HCT116 (cell line): ENCODE measurements around the gene BPTF. TPM values are rescaled to one million over a fixed set of nuclear protein-coding genes. Genes with fewer than 3 reads are reported as not detected.
"Not testable (repeated sequence)": the region's sequence is repeated elsewhere in the genome, so short reads cannot be mapped to it uniquely, and the experiment has no call there.

Source experiments
- ATAC-seq: fragments of 200-7000 bp; cut with Tn5 transposase; 2 replicates; pipeline ENCODE4 v1.9.1; 2020; ENCODE audit warnings: mild to moderate bottlenecking, moderate library complexity
- BruUV-seq: library from RNA; stranded (reverse); fragments of 400-500 nt; replicated peaks from 2 replicates; lab custom pipeline; 2021; lab: Mats Ljungman, UMichigan
- CTCF ChIA-PET: fragments of 300-600 bp; sonication (Branson Sonifier 250); formaldehyde crosslinking; loops from one replicate; lab custom pipeline; 2021; ENCODE audit warnings: antibody characterized with exemption; lab: Charles Lee
- POLR2A ChIA-PET: fragments of 300-600, 350-600 bp; sonication (Branson Sonifier 250); formaldehyde crosslinking; loops from one replicate; lab custom pipeline; 2021; ENCODE audit warnings: antibody characterized with exemption; lab: Charles Lee
- RAD21 ChIA-PET, 2 experiments: fragments of 300-600 bp; sonication (Branson Sonifier 250); formaldehyde crosslinking; loops; one replicate each; lab custom pipeline; 2023; ENCODE audit warnings: low total read pairs in 2 of 2; ENCODE audit not compliant: uncharacterized antibody in 2 of 2, unreplicated experiment in 2 of 2, low non-redundant PET in 1 of 2; lab: Charles Lee
- DNase-seq: peaks from one replicate; pipeline ENCODE4 v3.0.0-alpha.2; 2010; ENCODE audit warnings: low read depth, low spot score
- H2AFZ ChIP-seq: fragments of 200-600 bp; shearing (Covaris generic), sonication (generic); 2 replicates; pipeline ENCODE4 v1.6.1; 2017; ENCODE audit warnings: low read depth, mixed run types, mixed read lengths, antibody characterized with exemption, low read length; ENCODE audit not compliant: poor library complexity, severe bottlenecking
- H3K27ac ChIP-seq: 2 replicates; pipeline ENCODE4 v1.5.1; 2012; ENCODE audit warnings: low read depth, low read length
- H3K27me3 ChIP-seq: fragments of 200-600 bp; sonication (generic); 2 replicates; pipeline ENCODE4 v1.6.1; 2016; ENCODE audit warnings: mixed run types, low read length, mixed read lengths; ENCODE audit not compliant: insufficient read depth
- H3K36me3 ChIP-seq, 2 experiments: fragments of 200-500 bp in 1 of 2; fragments of 200-600 bp in 1 of 2; sonication (Bioruptor generic) in 1 of 2; sonication (generic) in 1 of 2; 2 replicates each; pipeline versions ENCODE4 v1.5.1 to v1.6.1; 2014 to 2016; ENCODE audit warnings: low read length in 2 of 2, inconsistent platforms in 1 of 2, mixed read lengths in 1 of 2, mixed run types in 1 of 2; ENCODE audit not compliant: insufficient read depth in 2 of 2, control insufficient read depth in 1 of 2
- H3K4me1 ChIP-seq, 2 experiments: fragments of 200-600 bp in 1 of 2; sonication (generic) in 1 of 2; 2 replicates each; pipeline versions ENCODE4 v1.5.1 to v1.6.1; 2012 to 2017; ENCODE audit warnings: low read length in 2 of 2, inconsistent platforms in 1 of 2, mild to moderate bottlenecking in 1 of 2, mixed read lengths in 1 of 2, mixed run types in 1 of 2, moderate library complexity in 1 of 2; ENCODE audit not compliant: insufficient read depth in 2 of 2, control insufficient read depth in 1 of 2
- H3K4me2 ChIP-seq: fragments of 200-600 bp; sonication (generic); 2 replicates; pipeline ENCODE4 v1.6.1; 2017; ENCODE audit warnings: mixed run types, low read length, mixed read lengths
- H3K4me3 ChIP-seq, 2 experiments: fragments of 200-600 bp in 1 of 2; sonication (generic) in 1 of 2; replicated peaks in 1 of 2; 2 replicates each; pipeline ENCODE4 v1.5.1; 2011 to 2016; ENCODE audit warnings: low read length in 2 of 2, control low read depth in 1 of 2, low read depth in 1 of 2, mild to moderate bottlenecking in 1 of 2, mixed read lengths in 1 of 2, mixed run types in 1 of 2
- H3K79me2 ChIP-seq: fragments of 200-600 bp; sonication (generic); 2 replicates; pipeline ENCODE4 v1.6.1; 2017; ENCODE audit warnings: mild to moderate bottlenecking, mixed run types, low read length, moderate library complexity, mixed read lengths; ENCODE audit not compliant: insufficient read depth
- H3K9ac ChIP-seq: fragments of 200-600 bp; sonication (generic); 2 replicates; pipeline ENCODE4 v1.6.1; 2016; ENCODE audit warnings: low read length, mixed read lengths
- H3K9me2 ChIP-seq: fragments of 200-600 bp; sonication (generic), shearing (Covaris generic); 2 replicates; pipeline ENCODE4 v1.6.1; 2017; ENCODE audit warnings: mixed run types, mild to moderate bottlenecking, moderate library complexity; ENCODE audit not compliant: insufficient read depth
- H3K9me3 ChIP-seq, 2 experiments: fragments of 200-500 bp in 1 of 2; fragments of 200-600 bp in 1 of 2; sonication (Bioruptor generic) in 1 of 2; sonication (generic) in 1 of 2; 2 replicates each; pipeline ENCODE4 v1.6.1; 2014 to 2017; ENCODE audit warnings: low read length in 2 of 2, mixed read lengths in 2 of 2, inconsistent platforms in 1 of 2, low read depth in 1 of 2, mild to moderate bottlenecking in 1 of 2, mixed run types in 1 of 2, moderate library complexity in 1 of 2; ENCODE audit not compliant: control insufficient read depth in 1 of 2, insufficient read depth in 1 of 2
- H4K20me1 ChIP-seq: fragments of 200-600 bp; sonication (generic), shearing (Covaris generic); 2 replicates; pipeline ENCODE4 v1.6.1; 2017; ENCODE audit warnings: mixed run types, mild to moderate bottlenecking, moderate library complexity; ENCODE audit not compliant: insufficient read depth
- ATF3 ChIP-seq: IDR thresholded peaks from 2 replicates; pipeline ENCODE4 v1.6.1; 2012
- EZH2 ChIP-seq: fragments of 200-600 bp; sonication (generic); IDR thresholded peaks from 2 replicates; pipeline ENCODE4 v1.6.1; 2017; ENCODE audit warnings: antibody characterized with exemption, mixed run types
- FOSL1 ChIP-seq: IDR thresholded peaks from 2 replicates; pipeline ENCODE4 v1.6.1; 2012; ENCODE audit warnings: low read depth
- JUND ChIP-seq: IDR thresholded peaks from 2 replicates; pipeline ENCODE4 v1.6.1; 2012
- POLR2A ChIP-seq: IDR thresholded peaks from 2 replicates; pipeline ENCODE4 v1.7.0; 2011; ENCODE audit warnings: borderline replicate concordance; ENCODE audit not compliant: insufficient read depth, insufficient read length; ENCODE audit errors: extremely low read depth
- RAD21 ChIP-seq: IDR thresholded peaks from 2 replicates; pipeline ENCODE4 v1.6.1; 2012; ENCODE audit warnings: low read depth, mild to moderate bottlenecking
- REST ChIP-seq: IDR thresholded peaks from 2 replicates; pipeline ENCODE4 v1.6.1; 2012; ENCODE audit warnings: low read depth
- SRF ChIP-seq: IDR thresholded peaks from 2 replicates; pipeline ENCODE4 v1.6.1; 2012; ENCODE audit warnings: low read depth
- intact Hi-C: fragments of 100-400 bp; cut with micrococcal nuclease; formaldehyde crosslinking; loops from 2 replicates; pipeline ENCODE4 v1.10.0; 2022
- total RNA-seq: library from RNA; stranded (reverse); gene quantifications from one replicate; pipeline ENCODE4 v1.2.1, GENCODE V29; 2021; ENCODE audit not compliant: unreplicated experiment

The BPTF gene
- total RNA-seq, 1 experiment from 2014 or later, result 114 TPM

GRCh38 chr17:67922503-67922902, 97.2 kb downstream of the BPTF start:
- Histone ChIP-seq H3K27me3 (no peaks in the 10 kb centered on the region), H3K79me2 (no peaks in the 10 kb centered on the region), H2AFZ (no peak overlapping the region), H3K4me3 (no peak overlapping the region), H3K9me3 (no peaks in the 10 kb centered on the region), H3K27ac (no peak overlapping the region), H3K9ac (no peak overlapping the region), H3K4me2 (no peak overlapping the region), H3K36me3 (peaks cover 25 to 54% of the 10 kb centered on the region in 2 experiments; a peak in 3 of 4 replicates), H3K4me1 (no peaks in the 10 kb centered on the region), H4K20me1 (no peaks in the 10 kb centered on the region), H3K9me2 (no peaks in the 10 kb centered on the region)
- DNase-seq (no peak), ATAC-seq (no peak)
- ChIA-PET CTCF (interaction anchor here (2.6 kb wide), 1 partner anchor 20 kb away, joined by 6 read pairs; no protein-coding TSS in a partner anchor), RAD21 (no interaction called here), POLR2A (no interaction called here)
- no TSS peak for BruUV-seq
- TF ChIP-seq EZH2 (no peak), REST (no peak), FOSL1 (no peak), SRF (no peak), POLR2A (no peak), ATF3 (no peak), RAD21 (no peak), JUND (no peak)
- intact Hi-C loops, result no loop called here

DNA sequence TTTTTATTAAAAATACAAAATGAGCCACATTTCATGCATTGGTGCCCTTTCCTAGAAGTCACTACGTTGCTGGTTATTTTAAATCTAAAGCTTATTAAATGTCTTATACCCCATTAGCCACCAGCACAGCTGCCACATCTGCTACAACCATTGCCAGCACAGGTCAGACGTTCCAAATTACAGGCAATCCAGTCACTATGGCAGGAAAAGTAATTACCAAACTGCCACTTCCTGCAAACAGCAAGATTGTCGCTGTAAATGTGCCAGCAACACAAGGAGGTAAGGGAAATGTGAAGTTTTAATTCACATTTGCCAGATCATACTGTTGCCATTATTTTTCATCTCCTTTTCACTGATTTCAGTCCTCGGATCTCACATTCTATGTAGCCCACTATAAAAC, 103.5 kb downstream of the BPTF start:
- H3K4me3 ChIP-seq, ATAC-seq, H3K9ac ChIP-seq, intact Hi-C loops, H3K79me2 ChIP-seq, H2AFZ ChIP-seq, H3K4me1 ChIP-seq, BruUV-seq, H3K27me3 ChIP-seq, POLR2A ChIA-PET, H3K9me3 ChIP-seq, H3K9me2 ChIP-seq, DNase-seq, H3K4me2 ChIP-seq, H4K20me1 ChIP-seq, H3K27ac ChIP-seq, RAD21 ChIA-PET: not testable (repeated sequence)
- CTCF ChIA-PET, result interaction anchor here (2.9 kb wide), 1 partner anchor 14 kb away, joined by 11 read pairs; no protein-coding TSS in a partner anchor
- peaks cover 35 to 65% of the 10 kb centered on the region in 2 experiments for H3K36me3 ChIP-seq
